SU-DHL-6 (cell line): Measurements from ENCODE around the gene KY.

Source experiments
- H2AFZ ChIP-seq: fragments of 200-600 bp; sonication (generic); 2 replicates; pipeline ENCODE4 v1.6.1; 2014; ENCODE audit warnings: low read depth, mild to moderate bottlenecking, moderate library complexity, mixed read lengths, antibody characterized with exemption, low read length; ENCODE audit not compliant: severe bottlenecking
- H3F3A ChIP-seq: fragments of 200-600 bp; shearing (Covaris generic); 2 replicates; pipeline ENCODE4 v1.6.0; 2016; ENCODE audit warnings: antibody characterized with exemption, mild to moderate bottlenecking; ENCODE audit not compliant: insufficient read depth
- H3K27ac ChIP-seq: fragments of 200-600 bp; sonication (generic); 2 replicates; pipeline ENCODE4 v1.5.1; 2016; ENCODE audit warnings: low read depth, mild to moderate bottlenecking, low read length, moderate library complexity, mixed read lengths
- H3K27me3 ChIP-seq: fragments of 200-600 bp; sonication (generic), shearing (Covaris generic); 2 replicates; pipeline ENCODE4 v1.6.0; 2014; ENCODE audit warnings: mild to moderate bottlenecking, low read length
- H3K36me3 ChIP-seq: fragments of 200-600 bp; sonication (generic); 2 replicates; pipeline ENCODE4 v1.6.1; 2014; ENCODE audit warnings: mild to moderate bottlenecking, low read length, mixed read lengths
- H3K4me2 ChIP-seq: fragments of 300-600, 200-600 bp; shearing (Covaris generic), sonication (generic); 2 replicates; pipeline ENCODE4 v1.6.0; 2014; ENCODE audit warnings: low read length, low read depth, mild to moderate bottlenecking; ENCODE audit not compliant: poor library complexity, severe bottlenecking
- H3K4me3 ChIP-seq: fragments of 200-600 bp; sonication (generic); 2 replicates; pipeline ENCODE4 v1.5.1; 2014; ENCODE audit warnings: antibody characterized with exemption, low read length, mild to moderate bottlenecking, mixed read lengths; ENCODE audit not compliant: insufficient read depth, poor library complexity, severe bottlenecking
- H3K79me2 ChIP-seq: fragments of 200-600 bp; sonication (generic); 2 replicates; pipeline ENCODE4 v1.6.1; 2014; ENCODE audit warnings: mild to moderate bottlenecking, low read length, moderate library complexity; ENCODE audit not compliant: insufficient read depth
- H3K9ac ChIP-seq: fragments of 200-600 bp; sonication (generic); 2 replicates; pipeline ENCODE4 v1.7.0; 2014; ENCODE audit warnings: mild to moderate bottlenecking, low read length
- H3K9me2 ChIP-seq: fragments of 200-600 bp; sonication (generic); replicated peaks from 2 replicates; pipeline ENCODE4 v1.6.1; 2014; ENCODE audit warnings: low read length; ENCODE audit not compliant: insufficient read depth
- H3K9me3 ChIP-seq: fragments of 200-600 bp; sonication (generic); 2 replicates; pipeline ENCODE4 v1.6.1; 2014; ENCODE audit warnings: low read length, mixed read lengths; ENCODE audit not compliant: insufficient read depth
- H4K20me1 ChIP-seq: fragments of 200-600 bp; sonication (generic); 2 replicates; pipeline ENCODE4 v1.6.1; 2014; ENCODE audit warnings: low read depth, mild to moderate bottlenecking, antibody characterized with exemption, low read length, moderate library complexity, mixed read lengths
- EZH2phosphoT487 ChIP-seq: fragments of 200-600 bp; sonication (generic), shearing (Covaris generic); conservative IDR thresholded peaks from 2 replicates; pipeline ENCODE4 v1.6.1; 2018; ENCODE audit warnings: mild to moderate bottlenecking, antibody characterized with exemption, low read length, moderate library complexity, mixed read lengths
- TF ChIP-seq, protein P1 (sequence below): fragments of 200-600 bp; sonication (generic); IDR thresholded peaks from one replicate; pipeline ENCODE4 v1.5.1; 2017; ENCODE audit warnings: antibody characterized with exemption, mild to moderate bottlenecking, low read length, moderate library complexity; ENCODE audit not compliant: insufficient read depth, poor library complexity, severe bottlenecking

Gene KY, protein sequence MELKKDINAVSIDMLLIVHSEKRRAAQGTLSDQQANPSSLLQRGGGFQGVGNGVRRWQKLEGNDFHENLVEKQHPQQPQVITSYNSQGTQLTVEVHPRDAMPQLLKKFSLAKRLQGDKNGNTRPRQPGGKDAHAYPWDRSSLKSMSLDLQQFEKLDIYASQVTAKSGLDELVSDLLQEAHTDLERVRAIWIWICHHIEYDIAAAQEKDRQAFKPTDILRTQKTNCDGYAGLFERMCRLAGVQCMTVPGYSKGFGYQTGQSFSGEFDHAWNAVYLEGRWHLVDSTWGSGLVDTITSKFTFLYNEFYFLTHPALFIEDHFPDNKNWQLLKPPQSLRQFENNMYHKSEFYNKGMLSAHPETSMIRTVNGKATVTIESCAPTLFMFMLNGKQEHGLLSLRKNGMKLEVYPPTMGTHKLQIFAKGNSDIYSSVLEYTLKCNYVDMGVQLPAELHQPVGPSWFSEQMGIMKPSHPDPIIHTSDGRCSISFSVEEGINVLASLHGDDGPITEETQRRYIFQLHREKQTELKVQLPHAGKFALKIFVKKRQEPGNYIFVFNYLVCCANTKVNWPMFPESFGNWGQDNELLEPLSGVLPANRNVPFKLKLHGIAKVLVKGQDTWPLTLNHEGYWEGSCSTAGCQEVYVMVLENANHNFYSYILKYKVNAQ

DNA sequence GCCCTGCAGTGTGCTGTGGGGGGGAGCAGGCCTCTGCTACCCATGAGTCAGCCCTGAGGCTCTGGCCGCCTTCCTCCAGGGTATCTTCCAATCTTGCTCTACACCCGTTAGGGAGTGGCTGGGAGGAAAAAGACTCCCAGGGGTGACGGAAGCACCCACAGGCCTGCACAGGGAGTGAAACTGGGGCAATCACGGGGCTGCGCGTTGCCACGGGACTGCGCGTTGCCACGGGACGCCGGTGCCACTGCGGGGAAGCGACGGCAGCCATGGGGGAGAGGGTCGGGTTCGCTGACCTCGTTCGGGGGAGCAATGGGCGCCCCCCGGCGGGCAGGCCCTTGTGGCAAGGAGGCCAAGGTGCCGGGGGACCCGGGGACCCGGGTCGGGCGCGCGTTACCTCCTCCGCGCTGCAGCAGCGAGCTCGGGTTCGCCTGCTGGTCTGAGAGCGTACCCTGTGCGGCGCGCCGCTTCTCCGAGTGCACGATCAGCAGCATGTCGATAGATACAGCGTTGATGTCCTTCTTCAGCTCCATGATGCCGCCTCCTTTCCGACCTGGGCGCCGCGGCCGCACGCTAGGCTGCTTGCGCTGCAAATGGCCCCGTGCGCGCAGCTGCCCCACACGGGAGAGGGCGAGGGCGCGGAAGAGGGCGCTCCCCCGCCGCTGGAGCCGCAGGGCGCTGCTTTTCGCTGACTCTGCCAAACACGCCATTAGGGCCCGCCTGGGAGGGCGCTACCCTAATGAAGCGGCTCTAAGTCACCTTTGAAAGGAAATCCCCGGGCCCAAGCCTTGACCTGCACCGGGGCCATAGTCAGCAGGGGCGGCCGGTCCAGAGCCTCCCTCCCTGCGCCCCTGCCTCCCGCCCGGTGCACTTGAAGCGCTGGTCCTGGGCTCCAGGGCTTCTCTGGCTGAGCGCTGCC lies at the start of gene KY:
Gene KY (minus strand): TSS at position 592 of the 916 bp plus-strand sequence. CDS start 62 bp downstream, at position 530.
- H3K4me3 ChIP-seq: no peak within 1 kb of the TSS
- no peaks in the 10 kb centered on the region for H3K9me3 ChIP-seq
- no peak for TF ChIP-seq EZH2phosphoT487
- TF ChIP-seq, protein P1, sequence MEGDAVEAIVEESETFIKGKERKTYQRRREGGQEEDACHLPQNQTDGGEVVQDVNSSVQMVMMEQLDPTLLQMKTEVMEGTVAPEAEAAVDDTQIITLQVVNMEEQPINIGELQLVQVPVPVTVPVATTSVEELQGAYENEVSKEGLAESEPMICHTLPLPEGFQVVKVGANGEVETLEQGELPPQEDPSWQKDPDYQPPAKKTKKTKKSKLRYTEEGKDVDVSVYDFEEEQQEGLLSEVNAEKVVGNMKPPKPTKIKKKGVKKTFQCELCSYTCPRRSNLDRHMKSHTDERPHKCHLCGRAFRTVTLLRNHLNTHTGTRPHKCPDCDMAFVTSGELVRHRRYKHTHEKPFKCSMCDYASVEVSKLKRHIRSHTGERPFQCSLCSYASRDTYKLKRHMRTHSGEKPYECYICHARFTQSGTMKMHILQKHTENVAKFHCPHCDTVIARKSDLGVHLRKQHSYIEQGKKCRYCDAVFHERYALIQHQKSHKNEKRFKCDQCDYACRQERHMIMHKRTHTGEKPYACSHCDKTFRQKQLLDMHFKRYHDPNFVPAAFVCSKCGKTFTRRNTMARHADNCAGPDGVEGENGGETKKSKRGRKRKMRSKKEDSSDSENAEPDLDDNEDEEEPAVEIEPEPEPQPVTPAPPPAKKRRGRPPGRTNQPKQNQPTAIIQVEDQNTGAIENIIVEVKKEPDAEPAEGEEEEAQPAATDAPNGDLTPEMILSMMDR: no peak
- H3K4me2 ChIP-seq: no peak within 1 kb of the TSS
- H3K27me3 ChIP-seq: no peaks in the 10 kb centered on the region
- no peaks in the 10 kb centered on the region for H3K9me2 ChIP-seq
- no peaks in the 10 kb centered on the region for H3K79me2 ChIP-seq
- H2AFZ ChIP-seq: no peak within 1 kb of the TSS
- H4K20me1 ChIP-seq: no peaks in the 10 kb centered on the region
- no peak within 1 kb of the TSS for H3K9ac ChIP-seq
- H3K36me3 ChIP-seq: no peaks in the 10 kb centered on the region
- no peak within 1 kb of the TSS for H3K27ac ChIP-seq
- H3F3A ChIP-seq: no peaks in the 10 kb centered on the region

DNA sequence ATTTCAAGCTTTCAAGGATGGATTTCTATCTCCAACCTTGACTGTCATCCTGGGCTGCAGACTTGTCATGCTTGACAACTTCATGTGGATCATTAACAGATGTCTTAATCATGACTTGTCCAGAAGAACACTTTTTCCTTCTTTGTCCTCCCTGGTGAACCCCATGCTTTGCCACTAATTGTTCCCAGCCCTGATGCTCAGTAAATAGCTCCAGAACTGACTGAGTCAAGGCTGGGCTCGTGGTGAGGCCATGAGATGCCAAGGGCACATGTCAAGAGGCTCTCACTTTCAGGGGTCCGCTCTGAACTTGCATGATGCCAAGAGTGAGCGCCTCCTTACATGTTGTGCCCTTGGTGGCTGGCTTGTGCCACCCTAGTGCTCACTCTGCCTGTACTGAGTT lies 48.9 kb upstream of the KY start:
- H3K9me2 ChIP-seq: no peaks in the 10 kb centered on the region
- no peaks in the 10 kb centered on the region for H3K27me3 ChIP-seq
- no peak overlapping the region for H2AFZ ChIP-seq
- H3K79me2 ChIP-seq: no peaks in the 10 kb centered on the region
- H3K4me3 ChIP-seq: no peak overlapping the region
- no peaks in the 10 kb centered on the region for H3F3A ChIP-seq
- H3K27ac ChIP-seq: no peak overlapping the region
- no peaks in the 10 kb centered on the region for H3K9me3 ChIP-seq
- TF ChIP-seq EZH2phosphoT487: no peak
- TF ChIP-seq, protein P1: no peak
- no peaks in the 10 kb centered on the region for H4K20me1 ChIP-seq
- no peak overlapping the region for H3K9ac ChIP-seq
- no peaks in the 10 kb centered on the region for H3K36me3 ChIP-seq
- H3K4me2 ChIP-seq: no peak overlapping the region

DNA sequence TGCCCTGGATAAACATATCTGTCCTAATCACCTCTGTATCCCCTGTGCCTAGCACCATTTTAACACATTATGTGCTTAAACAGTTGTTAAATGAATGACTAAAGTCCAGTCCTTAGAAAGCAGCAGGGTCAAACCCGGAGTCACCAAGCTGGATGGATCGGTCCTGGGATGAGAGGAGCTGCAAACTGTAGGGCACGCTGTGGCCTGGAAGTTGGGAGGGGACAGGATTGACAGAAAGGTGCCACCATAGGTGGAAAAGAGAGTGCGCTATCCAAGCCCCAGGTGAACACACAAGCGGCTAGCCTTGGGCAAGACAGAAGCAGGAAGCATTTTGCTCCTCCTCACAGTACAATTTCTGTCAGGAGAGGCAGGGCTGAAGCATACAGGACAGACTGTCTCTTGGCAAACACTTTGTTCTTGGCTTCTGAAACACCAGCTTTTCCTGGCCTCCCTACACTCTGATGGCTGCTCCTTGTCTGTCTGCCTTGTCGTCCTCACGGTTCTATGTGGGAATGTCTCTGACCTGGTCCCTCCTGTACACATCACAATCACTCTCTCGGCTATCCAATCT lies 48.4 kb upstream of the KY start:
- no peaks in the 10 kb centered on the region for H3K79me2 ChIP-seq
- H3K27ac ChIP-seq: no peak overlapping the region
- TF ChIP-seq EZH2phosphoT487: no peak
- TF ChIP-seq, protein P1: no peak
- no peaks in the 10 kb centered on the region for H3K9me2 ChIP-seq
- H2AFZ ChIP-seq: no peak overlapping the region
- no peak overlapping the region for H3K4me2 ChIP-seq
- H3K36me3 ChIP-seq: no peaks in the 10 kb centered on the region
- no peaks in the 10 kb centered on the region for H3F3A ChIP-seq
- no peaks in the 10 kb centered on the region for H3K27me3 ChIP-seq
- H4K20me1 ChIP-seq: no peaks in the 10 kb centered on the region
- H3K9ac ChIP-seq: no peak overlapping the region
- no peak overlapping the region for H3K4me3 ChIP-seq
- no peaks in the 10 kb centered on the region for H3K9me3 ChIP-seq
